ENCODE results near the gene ZNF808. TPM values are rescaled to one million over a fixed set of nuclear protein-coding genes. Genes with fewer than 3 reads are reported as not detected.
"Not testable (repeated sequence)": the region's sequence is repeated elsewhere in the genome, so short reads cannot be mapped to it uniquely, and the experiment has no call there.

ZNF808 gene
- total RNA-seq, 1 experiment from 2014 or later, result 19.8 TPM

- no TSS peak for BruUV-seq (replicated peaks)
- H3K4me3 ChIP-seq (ENCODE audit: low read depth, low read length), result no peak overlapping the region
- Mint-ChIP-seq H3K27ac (ENCODE audit: unreplicated experiment) (no peak overlapping the region), H3K4me1 (ENCODE audit: low read depth, unreplicated experiment) (no peaks in the 10 kb centered on the region), H3K9me3 (ENCODE audit: unreplicated experiment) (peaks cover 14% of the 10 kb centered on the region), H3K36me3 (ENCODE audit: insufficient read depth, unreplicated experiment) (peaks cover 58% of the 10 kb centered on the region), H3K27me3 (ENCODE audit: insufficient read depth, unreplicated experiment) (no peaks in the 10 kb centered on the region), H3K4me3 (ENCODE audit: unreplicated experiment) (no peak overlapping the region)
- no peak for DNase-seq
- H3K9me3 ChIP-seq, result no peaks in the 10 kb centered on the region
- CTCF ChIA-PET, result no interaction called here
- H3K27me3 ChIP-seq (replicated peaks; ENCODE audit: control insufficient read depth, insufficient read depth, low read length), result no peaks in the 10 kb centered on the region
- H3K4me1 ChIP-seq, result no peaks in the 10 kb centered on the region
- peaks cover 4% of the 10 kb centered on the region for H3K36me3 ChIP-seq (ENCODE audit: control insufficient read depth, insufficient read depth, low read length)
- TF ChIP-seq CTCF (IDR thresholded peaks at IDR 0.05; ENCODE audit: insufficient read depth in 1 of 2, low read depth in 1 of 2, low read length in 1 of 2, severe bottlenecking in 1 of 2, unreplicated experiment in 1 of 2), result no peak
- intact Hi-C loops (cut with micrococcal nuclease; ENCODE audit: unreplicated experiment), result no loop called here
- POLR2A ChIA-PET, result no interaction called here
These were observed 8.4 kb downstream of the ZNF808 start for GRCh38 chr19:52535771-52536447.

DNA sequence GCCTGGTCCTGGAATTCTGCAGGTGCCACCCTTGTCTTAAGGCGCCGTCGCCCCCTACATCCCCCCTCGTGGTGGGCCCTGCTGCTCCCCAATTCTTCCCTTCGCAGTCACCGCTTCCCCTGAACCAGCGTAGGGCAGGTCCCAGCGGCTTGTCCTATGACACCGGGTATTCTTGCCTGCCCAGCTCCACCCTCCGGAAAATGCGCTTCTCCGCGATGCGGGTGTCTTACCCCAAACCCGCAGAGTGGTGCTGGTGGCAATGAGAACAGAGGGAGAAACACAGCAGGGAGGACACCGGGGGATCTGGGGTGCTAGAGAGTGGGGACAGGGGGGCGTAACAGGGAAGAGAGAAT is 9.0 kb downstream of the ZNF808 start:
- no peaks in the 10 kb centered on the region for H3K27me3 Mint-ChIP-seq (ENCODE audit: insufficient read depth, unreplicated experiment)
- no peak overlapping the region for H3K27ac Mint-ChIP-seq (ENCODE audit: unreplicated experiment)
- ChIA-PET CTCF (no interaction called here), POLR2A (no interaction called here)
- DNase-seq, result no peak
- Histone ChIP-seq H3K27me3 (replicated peaks; ENCODE audit: control insufficient read depth, insufficient read depth, low read length) (no peaks in the 10 kb centered on the region), H3K4me1 (no peaks in the 10 kb centered on the region), H3K36me3 (ENCODE audit: control insufficient read depth, insufficient read depth, low read length) (peaks cover 4% of the 10 kb centered on the region; the same call in 1 of the 2 replicates), H3K9me3 (no peaks in the 10 kb centered on the region), H3K4me3 (ENCODE audit: low read depth, low read length) (no peak overlapping the region)
- H3K36me3 Mint-ChIP-seq (ENCODE audit: insufficient read depth, unreplicated experiment), result peaks cover 64% of the 10 kb centered on the region
- H3K4me3 Mint-ChIP-seq (ENCODE audit: unreplicated experiment), result no peak overlapping the region
- peaks cover 14% of the 10 kb centered on the region for H3K9me3 Mint-ChIP-seq (ENCODE audit: unreplicated experiment)
- no peaks in the 10 kb centered on the region for H3K4me1 Mint-ChIP-seq (ENCODE audit: low read depth, unreplicated experiment)
- TF ChIP-seq CTCF (IDR thresholded peaks at IDR 0.05; ENCODE audit: insufficient read depth in 1 of 2, low read depth in 1 of 2, low read length in 1 of 2, severe bottlenecking in 1 of 2, unreplicated experiment in 1 of 2), result no peak
- intact Hi-C loops (cut with micrococcal nuclease; ENCODE audit: unreplicated experiment), result no loop called here
- BruUV-seq (replicated peaks), result no TSS peak

DNA sequence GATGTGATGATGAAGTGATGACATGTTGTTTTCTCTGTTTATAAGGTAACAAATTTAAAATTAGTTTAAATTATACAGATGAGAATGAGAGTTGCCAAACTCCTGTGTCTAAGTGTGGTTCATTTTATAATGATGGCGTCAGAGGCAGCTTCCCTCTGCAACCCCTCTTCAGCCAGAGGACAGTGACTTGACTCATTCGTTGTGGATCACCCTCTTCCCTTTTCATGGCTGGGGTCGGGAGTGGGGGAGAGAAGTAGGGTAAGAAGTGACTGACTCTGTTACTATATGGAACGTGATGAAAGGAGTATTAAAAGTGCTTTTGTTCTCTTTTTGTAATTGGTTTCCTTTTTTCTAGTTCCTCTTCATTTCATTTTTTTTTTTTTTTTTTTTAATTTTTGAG is 11.3 kb downstream of the ZNF808 start:
- H3K27me3 Mint-ChIP-seq (ENCODE audit: insufficient read depth, unreplicated experiment); H3K9me3 ChIP-seq; H3K4me1 ChIP-seq; BruUV-seq (replicated peaks); H3K27me3 ChIP-seq (replicated peaks; ENCODE audit: control insufficient read depth, insufficient read depth, low read length); H3K4me1 Mint-ChIP-seq (ENCODE audit: low read depth, unreplicated experiment); H3K27ac Mint-ChIP-seq (ENCODE audit: unreplicated experiment); intact Hi-C loops (cut with micrococcal nuclease; ENCODE audit: unreplicated experiment); DNase-seq; H3K4me3 ChIP-seq (ENCODE audit: low read depth, low read length); POLR2A ChIA-PET; CTCF ChIA-PET; H3K36me3 ChIP-seq (ENCODE audit: control insufficient read depth, insufficient read depth, low read length); H3K4me3 Mint-ChIP-seq (ENCODE audit: unreplicated experiment): not testable (repeated sequence)
- Mint-ChIP-seq H3K36me3 (ENCODE audit: insufficient read depth, unreplicated experiment) (peaks cover 73% of the 10 kb centered on the region), H3K9me3 (ENCODE audit: unreplicated experiment) (peaks cover 14% of the 10 kb centered on the region)

- H3K4me3 Mint-ChIP-seq (ENCODE audit: unreplicated experiment); CTCF ChIA-PET; H3K27me3 Mint-ChIP-seq (ENCODE audit: insufficient read depth, unreplicated experiment); BruUV-seq (replicated peaks); H3K36me3 ChIP-seq (ENCODE audit: control insufficient read depth, insufficient read depth, low read length); H3K27me3 ChIP-seq (replicated peaks; ENCODE audit: control insufficient read depth, insufficient read depth, low read length); H3K4me1 Mint-ChIP-seq (ENCODE audit: low read depth, unreplicated experiment); intact Hi-C loops (cut with micrococcal nuclease; ENCODE audit: unreplicated experiment); H3K4me3 ChIP-seq (ENCODE audit: low read depth, low read length); H3K9me3 ChIP-seq; DNase-seq; H3K27ac Mint-ChIP-seq (ENCODE audit: unreplicated experiment); POLR2A ChIA-PET; H3K4me1 ChIP-seq: not testable (repeated sequence)
- peaks cover 68% of the 10 kb centered on the region for H3K36me3 Mint-ChIP-seq (ENCODE audit: insufficient read depth, unreplicated experiment)
- H3K9me3 Mint-ChIP-seq (ENCODE audit: unreplicated experiment), result peaks cover 14% of the 10 kb centered on the region
These were observed 13.7 kb downstream of the ZNF808 start for GRCh38 chr19:52541176-52541575.

Measured in Caco-2 (cell line).